HG03064 (cell line): ENCODE measurements around the gene CFAP73.
"Not testable (repeated sequence)": the region's sequence is repeated elsewhere in the genome, so short reads cannot be mapped to it uniquely, and the experiment has no call there.

ENCODE experiments used
- ATAC-seq: cut with Tn5 transposase; IDR thresholded peaks from one replicate; pipeline ENCODE4 v1.9.1; 2021; ENCODE audit warnings: low read depth; ENCODE audit not compliant: unreplicated experiment

The CFAP73 gene

DNA sequence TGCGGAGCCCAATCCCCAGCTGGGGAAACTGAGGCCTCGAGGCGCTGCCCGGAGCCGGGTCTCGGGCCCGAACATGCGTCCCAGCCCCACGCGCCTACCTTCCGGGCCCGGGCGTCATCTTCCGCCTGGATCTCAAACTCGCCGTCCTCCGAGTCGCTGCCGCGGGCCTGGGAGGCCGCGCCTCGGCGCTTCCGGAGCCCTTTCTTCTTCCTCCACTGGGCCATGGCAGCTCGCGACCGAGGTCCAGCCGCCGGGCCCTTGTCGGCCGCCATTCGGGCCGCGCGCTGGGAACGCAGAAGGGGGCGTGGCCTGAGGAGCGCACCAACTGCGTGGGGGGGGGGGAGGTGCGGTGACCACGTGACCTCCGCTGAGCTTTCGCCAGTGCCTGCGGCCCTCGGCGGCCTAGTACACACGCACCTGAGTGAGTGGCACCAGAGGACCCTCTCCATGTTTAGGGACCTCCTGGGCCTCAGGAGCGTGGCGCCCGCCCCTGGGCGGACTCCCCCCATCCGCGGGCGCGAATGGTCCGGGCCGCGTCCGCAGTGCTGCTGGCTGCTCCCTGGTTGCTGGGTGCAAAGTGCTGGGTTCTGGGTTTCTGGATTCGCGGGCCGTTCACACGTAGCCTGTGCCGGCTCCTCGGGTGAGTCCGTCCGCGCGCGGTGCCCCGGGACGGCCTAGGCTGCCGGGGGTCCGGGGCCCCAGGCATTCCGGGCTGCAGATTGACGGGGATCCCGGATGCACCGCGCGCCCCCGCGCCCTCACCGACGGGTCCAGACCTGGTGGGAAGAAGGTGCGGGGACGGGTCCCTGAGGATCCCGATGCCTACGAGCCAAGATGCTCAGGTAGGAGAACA lies 35.9 kb downstream of the CFAP73 start, which contains the start of the genes DDX54 and RITA1:
Gene DDX54 (minus strand): TSS at position 299 of the 853 bp plus-strand sequence. CDS start 27 bp downstream, at position 272.
Gene RITA1 (plus strand): TSS at position 542 of the 853 bp plus-strand sequence. CDS start 1,026 bp downstream, outside the sequence.
- peak; percentile 42 for ATAC-seq

DNA sequence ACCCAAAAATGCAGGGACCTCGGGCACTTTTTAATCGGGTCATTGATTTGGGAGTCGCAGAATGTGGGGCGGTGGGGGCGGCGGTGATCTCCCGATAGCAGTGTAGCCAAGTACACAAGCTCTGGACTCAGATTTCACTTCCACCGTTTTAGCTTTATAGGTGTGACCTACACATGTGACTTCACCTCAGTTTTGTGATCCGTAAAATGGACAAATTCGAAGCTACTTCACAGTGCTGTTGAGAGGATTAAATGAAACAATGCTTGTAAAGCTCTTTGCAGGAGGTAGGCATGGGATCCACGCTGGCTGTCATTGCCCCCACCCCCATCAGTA lies 36.5 kb downstream of the CFAP73 start:
- ATAC-seq: no peak

DNA sequence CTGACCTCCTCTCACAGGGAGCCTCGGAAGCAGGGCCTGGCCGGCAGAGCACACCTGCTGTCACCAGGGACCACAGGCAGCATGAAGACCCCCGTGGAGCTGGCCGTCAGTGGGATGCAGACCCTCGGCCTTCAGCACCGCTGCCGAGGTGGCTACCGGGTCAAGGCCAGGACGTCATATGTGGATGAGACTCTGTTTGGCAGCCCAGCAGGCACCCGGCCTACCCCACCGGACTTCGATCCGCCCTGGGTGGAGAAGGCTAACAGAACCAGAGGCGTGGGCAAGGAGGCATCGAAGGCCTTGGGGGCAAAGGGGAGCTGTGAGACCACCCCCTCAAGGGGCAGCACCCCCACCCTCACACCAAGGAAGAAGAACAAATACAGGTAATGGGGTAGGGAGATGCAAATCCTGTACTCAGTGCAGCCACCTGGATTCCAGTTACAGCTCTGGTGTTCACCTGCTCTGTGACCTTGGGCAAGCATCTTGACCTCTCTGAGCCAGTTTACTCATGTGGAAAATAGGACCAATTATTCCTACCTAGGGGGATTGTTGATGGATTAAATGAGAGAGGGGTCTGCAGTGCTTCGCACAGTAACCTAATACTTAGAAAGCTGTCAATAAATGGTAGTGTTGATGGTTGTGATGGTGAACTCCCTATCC lies 37.3 kb downstream of the CFAP73 start:
- no peak for ATAC-seq

DNA sequence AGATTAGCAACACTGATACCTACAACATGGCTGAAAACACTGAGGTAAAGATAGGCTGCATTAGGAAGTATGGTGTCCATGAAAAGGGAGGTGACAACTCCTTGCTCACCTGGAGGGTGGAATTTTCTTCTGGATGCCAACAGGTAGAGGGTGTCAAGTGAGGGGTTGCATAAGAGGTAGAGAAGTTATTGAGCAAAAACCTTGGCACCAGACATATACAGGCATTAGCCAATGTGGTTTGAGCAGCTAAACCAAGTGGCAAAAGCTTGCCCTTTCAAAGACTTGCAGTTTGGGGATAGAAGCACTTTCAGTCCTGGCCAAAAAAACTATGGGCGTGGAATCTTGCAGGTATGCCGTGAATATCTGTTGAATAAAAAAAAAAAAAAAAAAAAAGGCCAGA lies 39.8 kb downstream of the CFAP73 start:
- no peak for ATAC-seq

DNA sequence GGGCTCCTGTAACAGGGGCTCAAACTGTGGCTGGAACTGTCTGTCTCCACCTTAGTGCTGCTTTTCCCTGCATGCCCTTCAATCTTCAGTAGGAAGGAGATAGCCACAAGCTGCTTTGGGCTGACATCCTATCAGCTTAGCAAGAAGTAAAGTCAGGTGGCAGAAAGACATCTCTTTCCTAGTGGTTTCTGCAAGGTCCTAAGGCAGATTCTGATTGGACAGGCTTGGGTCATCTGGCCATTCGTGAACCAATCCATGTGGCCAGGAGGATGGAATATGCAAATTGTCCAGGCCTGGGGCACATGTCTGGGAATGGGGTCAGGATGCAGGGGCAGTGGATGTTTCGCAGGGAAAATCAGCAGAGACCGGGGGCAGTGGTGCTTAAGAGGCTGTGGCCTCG lies 41.2 kb downstream of the CFAP73 start:
- ATAC-seq: no peak

DNA sequence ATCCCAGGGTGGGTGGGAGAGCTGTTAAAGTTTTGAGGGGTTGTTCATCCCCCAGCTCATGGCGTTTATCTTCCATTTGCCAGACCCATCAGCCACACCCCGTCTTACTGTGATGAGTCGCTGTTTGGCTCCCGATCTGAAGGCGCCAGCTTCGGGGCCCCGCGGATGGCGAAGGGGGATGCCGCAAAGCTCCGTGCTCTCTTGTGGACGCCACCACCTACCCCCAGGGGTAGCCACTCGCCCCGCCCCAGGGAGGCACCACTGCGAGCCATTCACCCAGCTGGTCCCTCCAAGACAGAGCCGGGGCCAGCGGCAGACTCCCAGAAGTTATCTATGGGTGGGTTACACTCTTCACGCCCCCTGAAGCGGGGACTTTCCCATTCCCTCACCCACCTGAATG lies 41.7 kb downstream of the CFAP73 start:
- ATAC-seq: no peak

DNA sequence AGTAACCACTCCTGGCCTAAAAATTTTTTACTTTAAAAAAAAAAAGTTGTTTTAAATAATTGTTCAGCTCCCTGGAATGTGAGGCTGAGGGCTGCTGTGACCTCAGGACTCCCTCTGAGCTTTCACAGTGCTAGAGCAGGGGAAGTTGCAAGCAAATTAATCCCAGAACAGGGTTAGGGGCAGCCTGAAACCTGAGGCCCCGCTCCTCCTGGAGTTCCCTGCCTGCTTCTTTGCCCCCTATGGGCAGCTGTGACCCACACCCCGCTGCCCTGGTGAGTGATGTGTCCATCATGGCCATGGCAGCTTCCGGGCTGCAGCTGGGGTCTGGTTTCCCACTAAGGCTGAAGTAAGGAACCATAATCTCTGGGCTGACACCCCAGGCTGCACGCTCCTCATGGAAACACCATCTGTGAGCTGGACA lies 45.5 kb downstream of the CFAP73 start:
- ATAC-seq: no peak

DNA sequence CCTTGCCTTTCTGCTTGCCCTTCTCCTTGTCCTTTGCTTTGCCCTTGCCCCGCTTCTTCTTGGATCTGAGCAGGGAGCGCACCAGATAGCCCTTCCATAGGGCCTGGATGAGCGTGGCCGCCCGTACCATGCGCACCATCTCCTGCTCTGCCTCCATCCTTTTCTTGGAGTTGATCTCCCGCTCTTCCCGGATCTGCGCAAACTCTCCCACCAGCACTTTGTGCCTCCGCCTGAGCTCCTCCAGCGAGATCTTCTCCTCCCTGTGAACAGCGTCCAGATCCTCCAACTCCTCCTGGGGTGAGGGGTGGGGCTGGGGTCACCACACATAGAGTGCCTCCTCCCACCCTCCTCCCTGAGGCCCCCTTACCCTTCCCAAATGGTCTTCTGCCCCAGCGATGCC lies 46.1 kb downstream of the CFAP73 start:
- ATAC-seq: no peak

DNA sequence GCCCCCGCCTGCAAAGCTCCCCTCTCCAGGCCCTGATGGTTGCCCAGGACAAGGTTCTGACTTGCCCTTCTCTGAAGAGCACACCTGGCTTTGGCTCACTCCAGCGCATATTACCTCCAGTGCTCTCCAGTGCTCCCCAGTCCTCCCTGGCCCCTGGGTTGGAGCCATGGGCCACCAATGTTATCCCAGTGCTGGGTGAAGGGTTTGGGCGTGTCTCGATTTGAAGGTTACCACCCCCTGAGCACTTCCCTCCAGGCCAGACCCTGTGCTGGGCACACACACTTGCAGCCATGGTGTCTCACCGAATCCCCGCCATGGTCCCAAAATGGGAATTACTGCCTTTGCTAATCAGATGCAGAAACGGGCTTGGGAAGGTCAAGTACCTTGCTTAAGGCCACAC lies 47.1 kb downstream of the CFAP73 start:
- ATAC-seq: no peak

DNA sequence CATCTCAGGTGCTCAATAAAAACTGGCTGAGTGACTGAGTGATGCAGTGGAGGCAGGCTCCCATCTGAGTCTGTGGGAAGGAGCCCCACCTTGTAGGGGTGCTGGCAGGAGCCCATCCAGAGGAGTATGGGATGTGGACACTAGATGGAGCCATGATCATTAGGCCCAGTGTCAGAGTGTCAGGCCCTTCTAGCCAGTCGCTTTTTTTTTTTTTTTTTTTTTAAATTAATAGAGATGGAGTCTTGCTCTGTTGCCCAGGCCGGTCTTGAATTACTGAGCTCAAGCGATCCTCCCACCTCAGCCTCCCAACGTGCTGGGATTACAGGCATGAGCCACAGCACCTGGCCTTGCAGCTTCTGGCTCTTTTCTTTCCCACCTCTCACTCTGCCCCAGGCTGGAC lies 47.5 kb downstream of the CFAP73 start:
- no peak for ATAC-seq

DNA sequence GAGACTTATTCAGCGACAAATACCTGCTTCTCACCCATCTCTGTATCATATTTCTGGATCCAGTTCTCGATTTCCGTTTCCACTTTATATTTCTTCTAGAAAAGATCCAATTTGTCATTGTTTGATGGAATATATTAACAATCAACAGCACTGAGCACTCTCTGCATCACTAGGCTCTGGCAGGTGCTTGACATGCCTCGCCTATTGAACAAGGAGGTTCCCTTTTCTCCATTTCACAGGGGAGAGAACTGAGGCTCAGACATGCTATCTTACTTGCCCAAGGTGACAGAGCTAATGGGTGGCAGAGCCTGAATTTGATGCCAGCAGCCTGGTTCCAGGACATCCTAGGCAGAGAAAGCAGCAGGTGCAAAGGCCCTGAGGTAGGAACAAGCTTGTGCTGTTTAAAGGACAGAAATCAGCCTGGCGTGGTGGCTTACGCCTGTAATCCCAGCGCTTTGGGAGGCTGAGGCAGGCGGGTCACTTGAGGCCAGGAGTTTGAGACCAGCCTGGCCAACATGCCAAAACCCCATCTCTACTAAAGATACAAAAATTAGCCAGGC lies 48.1 kb downstream of the CFAP73 start:
- no peak for ATAC-seq

DNA sequence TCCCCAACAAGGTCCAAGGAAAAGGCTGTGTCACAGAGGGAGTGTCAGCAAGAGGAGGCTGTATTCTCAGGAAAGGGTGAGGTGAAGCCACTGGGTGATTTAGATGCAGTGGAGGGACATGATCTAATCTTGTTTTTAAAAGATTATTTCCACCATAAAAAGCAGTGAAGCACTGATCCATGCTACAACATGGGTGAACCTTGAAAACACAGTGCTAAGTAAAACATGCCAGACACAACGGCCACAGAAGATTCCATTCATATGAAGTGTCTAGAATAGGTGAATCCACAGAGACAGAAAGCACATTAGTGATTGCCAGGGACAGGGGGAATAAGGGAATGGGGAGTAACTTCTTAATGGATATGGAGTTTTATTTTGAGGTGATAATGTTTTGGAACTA lies 48.8 kb downstream of the CFAP73 start:
- ATAC-seq: no peak

DNA sequence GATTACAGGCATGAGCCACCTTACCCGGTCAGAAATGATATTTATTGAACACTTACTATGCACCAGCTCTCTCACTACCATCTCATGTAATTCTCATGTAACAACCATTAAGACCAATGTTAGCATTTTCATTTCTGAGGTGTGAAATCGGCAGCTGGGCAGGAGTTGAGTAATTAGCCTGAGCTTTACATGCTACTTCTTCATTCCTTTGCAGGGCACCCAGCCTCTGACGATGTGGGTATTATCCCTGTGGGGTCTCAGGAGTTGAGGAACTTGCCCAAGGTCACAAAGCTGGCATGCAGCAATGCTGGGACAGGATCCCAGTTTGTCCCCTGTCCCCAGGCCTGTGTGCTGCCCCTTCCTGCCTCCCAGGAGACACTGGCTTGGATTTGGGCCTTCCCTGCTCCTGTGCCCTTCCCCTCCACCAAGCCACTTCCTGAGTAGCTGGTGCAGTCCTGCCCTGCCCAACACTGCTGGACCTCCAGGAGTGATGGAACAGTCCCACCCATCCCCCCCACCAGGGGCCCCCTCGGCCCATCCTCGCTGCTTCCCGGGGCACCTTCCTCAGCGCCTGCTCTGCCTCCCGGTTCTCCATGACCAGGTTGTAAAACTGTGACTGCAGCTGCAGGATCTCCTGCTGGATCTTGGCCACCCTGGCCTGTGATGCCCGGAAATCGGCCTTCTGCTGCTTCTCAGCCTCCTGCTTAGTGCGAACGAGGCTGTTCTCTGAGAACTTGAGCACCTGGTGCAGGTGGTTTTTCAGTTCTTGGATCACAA lies 50.7 kb downstream of the CFAP73 start:
- no peak for ATAC-seq

DNA sequence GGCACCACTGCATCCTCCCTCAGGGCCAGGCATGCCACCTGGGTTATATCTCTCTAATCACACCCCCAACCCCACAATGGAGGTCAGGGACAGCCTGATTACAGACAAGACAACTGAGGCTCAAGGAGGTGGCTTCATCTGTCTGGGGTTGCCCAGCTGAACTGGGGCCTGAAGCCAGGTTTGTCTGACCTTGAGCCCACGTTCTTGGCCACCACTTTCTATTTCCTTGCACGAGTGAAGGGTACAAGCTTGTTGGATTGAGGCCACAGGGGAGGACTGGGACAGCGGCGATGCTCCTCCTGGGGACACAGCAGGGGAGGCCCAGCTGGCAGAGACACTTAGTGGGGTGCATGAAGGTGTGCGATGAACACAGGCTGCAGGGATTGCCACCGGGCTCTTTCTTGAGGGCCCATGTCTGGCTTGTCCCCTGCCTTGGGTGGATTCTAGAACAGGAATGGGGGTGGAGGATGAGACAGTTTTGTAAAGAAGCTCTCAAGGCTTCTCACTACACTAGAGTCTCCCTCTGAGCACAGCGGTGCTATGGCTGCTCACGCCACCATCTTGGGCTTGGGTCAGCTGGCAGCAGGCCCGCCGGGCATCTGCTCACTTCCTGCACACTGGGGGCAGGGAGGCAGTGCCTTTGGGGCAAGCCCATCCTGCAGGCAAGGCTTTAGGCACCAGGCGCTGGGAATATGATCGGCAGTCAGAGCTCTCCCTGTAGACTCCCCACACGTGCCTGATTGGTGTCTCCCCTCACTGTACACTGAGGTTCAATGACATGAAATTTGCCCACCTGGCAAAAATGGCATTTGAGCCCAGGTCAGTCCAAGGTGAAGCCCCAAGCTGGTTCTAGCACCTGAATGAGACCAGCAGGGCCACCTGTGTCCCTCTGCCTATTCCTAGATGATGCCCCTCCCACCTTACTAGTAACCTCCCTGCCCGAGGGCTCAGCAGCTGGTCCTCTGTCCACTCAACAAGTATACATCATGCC lies 52.0 kb downstream of the CFAP73 start:
- ATAC-seq: no peak

DNA sequence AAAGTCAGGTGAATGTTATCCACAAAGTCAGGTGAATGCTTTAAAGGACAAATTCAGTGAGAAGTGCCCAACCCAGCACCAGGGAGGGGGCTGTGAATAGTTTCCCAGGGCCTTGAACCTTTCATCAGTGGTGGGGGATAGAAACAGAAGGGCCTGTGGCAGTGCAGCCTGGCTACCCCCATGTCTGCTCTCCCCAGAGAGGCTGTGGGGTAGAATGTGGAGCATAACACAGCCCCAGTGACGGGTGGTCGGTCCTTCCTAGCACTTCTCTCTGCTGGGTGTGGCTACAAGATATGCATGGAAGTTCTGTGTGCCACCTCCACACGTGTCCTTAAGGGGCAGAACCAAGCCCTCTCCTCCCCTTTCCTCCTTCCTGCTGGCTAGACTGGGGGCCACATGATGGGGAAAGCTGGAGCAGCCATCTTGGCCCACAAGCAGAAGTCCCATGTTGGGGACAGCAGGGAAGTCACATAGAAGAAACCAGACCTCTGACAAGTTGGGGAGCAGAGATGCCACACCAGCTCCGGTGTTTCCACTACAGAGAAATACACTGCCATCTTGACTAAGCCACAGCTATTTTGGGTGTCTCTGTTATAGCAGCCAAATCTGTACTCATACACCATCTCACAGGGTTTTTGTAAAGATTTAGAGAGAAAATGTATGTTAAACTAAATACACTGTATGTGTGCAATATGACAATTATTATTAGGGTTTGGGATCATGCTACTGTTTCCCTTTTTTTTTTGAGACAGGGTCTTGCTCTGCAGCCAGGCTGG lies 53.0 kb downstream of the CFAP73 start:
- ATAC-seq: no peak

DNA sequence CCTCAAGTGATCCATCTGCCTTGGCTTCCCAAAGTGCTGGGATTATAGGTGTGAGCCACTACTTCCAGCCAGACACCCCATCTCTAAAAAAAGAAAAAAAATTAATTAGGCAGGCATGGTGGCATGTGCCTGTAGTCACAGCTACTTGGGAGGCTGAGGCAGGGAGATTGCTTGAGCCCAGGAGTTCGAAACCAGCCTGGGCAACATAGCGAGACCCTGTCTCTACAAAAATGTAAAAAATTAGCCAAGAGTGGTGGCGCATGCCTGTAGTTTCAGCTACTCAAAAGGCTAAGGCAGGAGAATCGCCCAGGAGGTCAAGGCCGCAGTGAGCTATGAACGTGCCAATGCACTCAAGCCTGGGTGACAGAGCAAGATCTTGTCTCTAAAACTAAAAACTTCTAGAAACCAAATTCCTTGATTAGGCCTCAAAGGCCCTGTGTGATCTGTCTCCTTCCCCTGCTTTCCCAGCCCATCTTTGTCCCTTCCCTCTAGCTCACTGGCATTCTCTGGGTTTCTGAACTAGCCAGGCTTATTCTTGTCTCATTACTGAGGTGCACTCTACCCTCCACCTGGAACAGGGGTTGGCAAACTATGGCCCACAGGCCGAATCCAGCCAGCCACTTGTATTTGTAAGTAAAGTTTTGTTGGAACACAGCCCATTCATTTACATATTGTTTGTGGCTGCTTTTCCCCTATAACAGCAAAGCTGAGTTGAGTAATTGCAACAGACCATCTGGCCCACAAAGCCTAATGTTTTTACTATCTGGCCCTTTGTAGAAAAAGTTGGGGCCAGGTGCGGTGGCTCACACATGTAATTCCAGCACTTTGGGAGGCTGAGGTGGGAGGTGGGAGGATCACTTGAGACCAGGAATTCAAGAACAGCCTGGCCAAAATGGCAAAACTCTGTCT lies 54.6 kb downstream of the CFAP73 start:
- no peak for ATAC-seq

DNA sequence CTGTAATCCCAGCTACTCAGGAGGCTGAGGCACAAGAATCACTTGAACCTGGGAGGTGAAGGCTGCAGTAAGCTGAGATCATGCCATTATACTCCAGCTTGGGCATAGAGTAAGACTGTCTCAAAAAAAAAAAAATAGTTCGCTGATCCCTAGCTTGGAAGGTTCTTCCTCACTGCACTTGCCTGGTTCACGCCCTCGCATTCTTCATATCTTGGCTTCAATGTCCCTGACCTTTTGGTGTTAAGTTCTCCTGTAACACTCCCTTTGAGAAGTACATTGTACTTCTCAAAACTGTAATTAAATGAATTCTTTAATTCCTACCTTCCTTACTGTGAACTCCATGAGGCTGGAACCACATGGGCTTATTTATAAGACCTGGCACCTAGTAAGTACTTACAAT lies 55.3 kb downstream of the CFAP73 start:
- no peak for ATAC-seq

DNA sequence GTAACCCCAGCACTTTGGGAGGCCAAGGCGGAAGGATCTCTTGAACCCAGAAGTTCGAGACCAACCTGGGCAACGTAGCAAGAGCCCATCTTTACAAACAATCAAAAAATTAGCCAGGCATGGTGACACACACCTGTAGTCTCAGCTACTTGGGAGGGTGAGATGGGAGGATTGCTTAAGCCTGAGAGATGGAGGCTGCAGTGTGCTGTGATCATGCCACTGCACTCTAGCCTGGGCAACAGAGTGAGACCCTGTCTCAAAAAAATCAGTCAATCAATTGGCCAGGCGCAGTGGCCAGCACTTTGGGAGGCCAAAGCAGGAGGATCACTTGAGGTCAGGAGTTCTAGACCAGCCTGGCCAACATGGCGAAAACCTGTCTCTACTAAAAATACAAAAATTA lies 57.3 kb downstream of the CFAP73 start:
- ATAC-seq: not testable (repeated sequence)
